A673 (cell line): ENCODE data around the gene DHRS4L2. TPM values are rescaled to one million over a fixed set of nuclear protein-coding genes. Genes with fewer than 3 reads are reported as not detected.

Experiments
- BruUV-seq: library from RNA; stranded (reverse); fragments of 400-500 nt; replicated peaks from 2 replicates; lab custom pipeline; 2021; lab: Mats Ljungman, UMichigan
- CTCF ChIA-PET: fragments of 300-600 bp; sonication (Branson Sonifier 250); formaldehyde crosslinking; loops from one replicate; lab custom pipeline; 2022; ENCODE audit warnings: antibody characterized with exemption; lab: Charles Lee
- POLR2A ChIA-PET: fragments of 300-600 bp; sonication (Branson Sonifier 250); formaldehyde crosslinking; loops from one replicate; lab custom pipeline; 2022; ENCODE audit warnings: antibody characterized with exemption; ENCODE audit not compliant: low non-redundant PET; lab: Charles Lee
- DNase-seq: peaks from one replicate; pipeline ENCODE4 v3.0.0-alpha.2; 2015; ENCODE audit warnings: low spot score
- H3K27ac ChIP-seq: fragments of 200-600 bp; sonication (generic); 2 replicates; pipeline ENCODE4 v1.5.1; 2016; ENCODE audit warnings: mixed run types, low read depth, mild to moderate bottlenecking, mixed read lengths, antibody characterized with exemption, low read length; ENCODE audit not compliant: poor library complexity, severe bottlenecking
- H3K27me3 ChIP-seq: fragments of 200-600 bp; sonication (generic); replicated peaks from 2 replicates; pipeline ENCODE4 v1.6.1; 2017; ENCODE audit warnings: mixed run types, low read depth, mild to moderate bottlenecking, mixed read lengths, antibody characterized with exemption, low read length; ENCODE audit not compliant: insufficient read depth, poor library complexity
- H3K36me3 ChIP-seq: fragments of 200-600 bp; sonication (generic); 2 replicates; pipeline ENCODE4 v1.6.1; 2016; ENCODE audit warnings: mixed run types, mild to moderate bottlenecking, mixed read lengths, antibody characterized with exemption, low read length; ENCODE audit not compliant: insufficient read depth, poor library complexity, severe bottlenecking
- H3K4me1 ChIP-seq: fragments of 200-600 bp; sonication (generic); 2 replicates; pipeline ENCODE4 v1.6.1; 2017; ENCODE audit warnings: mixed run types, mild to moderate bottlenecking, mixed read lengths, antibody characterized with exemption, low read length; ENCODE audit not compliant: insufficient read depth, poor library complexity, severe bottlenecking
- H3K4me3 ChIP-seq: fragments of 200-600 bp; sonication (generic); 2 replicates; pipeline ENCODE4 v1.5.1; 2016; ENCODE audit warnings: low read depth, mixed run types, mild to moderate bottlenecking, mixed read lengths, low read length; ENCODE audit not compliant: poor library complexity, severe bottlenecking
- H3K9me3 ChIP-seq: fragments of 200-600 bp; sonication (generic); 2 replicates; pipeline ENCODE4 v1.6.1; 2016; ENCODE audit warnings: mixed run types, low read depth, mild to moderate bottlenecking, mixed read lengths, antibody characterized with exemption, low read length; ENCODE audit not compliant: poor library complexity, severe bottlenecking
- CTCF ChIP-seq: fragments of 300-800, 200-600 bp; sonication (generic); conservative IDR thresholded peaks from 2 replicates; pipeline ENCODE4 v1.5.1; 2017; ENCODE audit warnings: low read depth, mild to moderate bottlenecking, antibody characterized with exemption, low read length, moderate library complexity, mixed read lengths
- EZH2 ChIP-seq: fragments of 200-600 bp; sonication (generic); IDR thresholded peaks from 2 replicates; pipeline ENCODE4 v1.6.1; 2017; ENCODE audit warnings: borderline replicate concordance, low read depth, mild to moderate bottlenecking, mixed read lengths, antibody characterized with exemption, low read length; ENCODE audit not compliant: poor library complexity, severe bottlenecking
- intact Hi-C: fragments of 100-400 bp; cut with micrococcal nuclease; formaldehyde crosslinking; loops from one replicate; pipeline ENCODE4 v1.10.0; 2022; ENCODE audit not compliant: unreplicated experiment
- total RNA-seq: library from RNA; stranded (reverse); gene quantifications from 2 replicates; pipeline ENCODE4 v1.2.3, GENCODE V29; 2021

Gene DHRS4L2
- total RNA-seq, 1 experiment from 2014 or later: 9.3 TPM

- BruUV-seq: no TSS peak
- intact Hi-C loops: no loop called here
- ChIA-PET POLR2A (no interaction called here), CTCF (no interaction called here)
- no peak for DNase-seq
- H3K4me3 ChIP-seq: no peak overlapping the region
- TF ChIP-seq CTCF: no peak
- no peak for TF ChIP-seq EZH2
- no peaks in the 10 kb centered on the region for H3K36me3 ChIP-seq
- H3K4me1 ChIP-seq: peaks cover 5% of the 10 kb centered on the region
- peaks cover 11% of the 10 kb centered on the region for H3K27me3 ChIP-seq
- no peaks in the 10 kb centered on the region for H3K9me3 ChIP-seq
- no peak overlapping the region for H3K27ac ChIP-seq
Measured at GRCh38 chr14:24054324-24054641, 65.6 kb downstream of the DHRS4L2 start.

- BruUV-seq: no TSS peak
- ChIA-PET CTCF (no interaction called here), POLR2A (no interaction called here)
- no peak for DNase-seq
- H3K4me1 ChIP-seq: peaks cover 5% of the 10 kb centered on the region
- H3K27ac ChIP-seq: no peak overlapping the region
- no peaks in the 10 kb centered on the region for H3K36me3 ChIP-seq
- intact Hi-C loops: loop anchor here (5.0 kb wide), 2 partner anchors 53 to 243 kb away; partner anchors contain the start of genes DHRS1 and NOP9
- no peaks in the 10 kb centered on the region for H3K9me3 ChIP-seq
- no peak overlapping the region for H3K4me3 ChIP-seq
- TF ChIP-seq EZH2 (no peak), CTCF (no peak)
- peaks cover 11% of the 10 kb centered on the region for H3K27me3 ChIP-seq
Measured at GRCh38 chr14:24054646-24055045, 65.9 kb downstream of the DHRS4L2 start.

Other genes starting within 250 kb of the DHRS4L2 start
- 10.1 and 11.4 TPM in 2 replicates for gene DHRS4, start 35.2 kb upstream of the DHRS4L2 start, total RNA-seq
- gene CARMIL3, start 63.1 kb downstream of the DHRS4L2 start, total RNA-seq: 0.49 and 1.2 TPM in 2 replicates
- not detected in 2 replicates for gene CPNE6, start 82.6 kb downstream of the DHRS4L2 start, total RNA-seq
- gene PCK2, start 105.4 kb downstream of the DHRS4L2 start, total RNA-seq: 16.8 and 46.3 TPM in 2 replicates
- gene DCAF11, start 125.8 kb downstream of the DHRS4L2 start, total RNA-seq: 45.5 and 49.1 TPM in 2 replicates
- gene NRL, start 126.0 kb downstream of the DHRS4L2 start, total RNA-seq: 1.6 and 1.9 TPM in 2 replicates
- gene FITM1, start 141.7 kb downstream of the DHRS4L2 start, total RNA-seq: 0.48 TPM in 1 of 2 replicates, not detected in the other
- gene PSME1, start 147.3 kb downstream of the DHRS4L2 start, total RNA-seq: 160 and 173 TPM in 2 replicates
- gene EMC9, start 152.7 kb downstream of the DHRS4L2 start, total RNA-seq: 36.8 and 50.4 TPM in 2 replicates
- 171 and 172 TPM in 2 replicates for gene PSME2, start 157.7 kb downstream of the DHRS4L2 start, total RNA-seq
- 59.9 and 62.1 TPM in 2 replicates for gene RNF31, start 158.6 kb downstream of the DHRS4L2 start, total RNA-seq
- gene IRF9, start 172.3 kb downstream of the DHRS4L2 start, total RNA-seq: 25.1 and 27.3 TPM in 2 replicates
- gene REC8, start 183.2 kb downstream of the DHRS4L2 start, total RNA-seq: 5.4 and 8.4 TPM in 2 replicates
- 150 and 157 TPM in 2 replicates for gene IPO4, start 199.9 kb downstream of the DHRS4L2 start, total RNA-seq
- gene TM9SF1, start 206.5 kb downstream of the DHRS4L2 start, total RNA-seq: 46.9 and 55.5 TPM in 2 replicates
- 0.70 and 0.75 TPM in 2 replicates for gene TSSK4, start 216.8 kb downstream of the DHRS4L2 start, total RNA-seq
- 51.9 and 56.7 TPM in 2 replicates for gene CHMP4A, start 224.6 kb downstream of the DHRS4L2 start, total RNA-seq
- 21.3 and 22.4 TPM in 2 replicates for gene MDP1, start 227.1 kb downstream of the DHRS4L2 start, total RNA-seq
- 257 and 266 TPM in 2 replicates for gene NEDD8, start 243.4 kb downstream of the DHRS4L2 start, total RNA-seq
- 82.7 and 85.8 TPM in 2 replicates for gene GMPR2, start 244.0 kb downstream of the DHRS4L2 start, total RNA-seq